HL-60 (cell line): ENCODE data around the gene ZMYND10.

Experiments used
- DNase-seq, 2 experiments: peaks; one replicate each; pipeline ENCODE4 v3.0.0-alpha.2; 2010 to 2020; ENCODE audit warnings: low read depth in 1 of 2, low spot score in 1 of 2
- H3K27ac ChIP-seq: fragments of 250-450 bp; sonication (Bioruptor Pico); replicated peaks from 2 replicates; pipeline ENCODE4 v1.5.1; 2020; ENCODE audit warnings: mild to moderate bottlenecking, moderate library complexity
- H3K27me3 ChIP-seq: fragments of 250-450 bp; sonication (Bioruptor Pico); 2 replicates; pipeline ENCODE4 v1.5.1; 2021; ENCODE audit warnings: mild to moderate bottlenecking, moderate library complexity; ENCODE audit not compliant: insufficient read depth, poor library complexity, severe bottlenecking
- H3K4me3 ChIP-seq: replicated peaks from 2 replicates; pipeline ENCODE4 v1.5.1; 2011; ENCODE audit warnings: mild to moderate bottlenecking, control low read depth, low read length; ENCODE audit not compliant: insufficient read depth
- CTCF ChIP-seq: IDR thresholded peaks from one replicate; pipeline ENCODE4 v1.5.1; 2011; ENCODE audit warnings: low read length, control low read depth, inconsistent platforms; ENCODE audit not compliant: insufficient read depth
- GABPA ChIP-seq: IDR thresholded peaks from 2 replicates; pipeline ENCODE4 v1.6.1; 2012; ENCODE audit warnings: low read depth
- POLR2AphosphoS5 ChIP-seq: IDR thresholded peaks from 2 replicates; pipeline ENCODE4 v1.6.1; 2012; ENCODE audit warnings: low read depth
- REST ChIP-seq: IDR thresholded peaks from 2 replicates; pipeline ENCODE4 v1.6.1; 2012; ENCODE audit warnings: low read depth; ENCODE audit not compliant: insufficient replicate concordance
- SPI1 ChIP-seq: IDR thresholded peaks from 2 replicates; pipeline ENCODE4 v1.6.1; 2012; ENCODE audit warnings: low read depth, mild to moderate bottlenecking, borderline replicate concordance

ZMYND10 gene

GRCh38 chr3:50350213-50350526 lies 4.6 kb upstream of the ZMYND10 start:
- no peak for TF ChIP-seq POLR2AphosphoS5
- Histone ChIP-seq H3K4me3 (peak overlapping the region; percentile 58), H3K27me3 (no peaks in the 10 kb centered on the region), H3K27ac (peak overlapping the region; percentile 94)
- DNase-seq, result no peak

GRCh38 chr3:50347187-50347813 lies 1.8 kb upstream of the ZMYND10 start:
- H3K27me3 ChIP-seq, result no peaks in the 10 kb centered on the region
- H3K4me3 ChIP-seq, result no peak overlapping the region
- TF ChIP-seq SPI1 (no peak), REST (no peak), CTCF (peak; percentile 23), GABPA (no peak), POLR2AphosphoS5 (no peak)
- DNase-seq, result peak in 1 of 2 experiments; percentile 73
- no peak overlapping the region for H3K27ac ChIP-seq

GRCh38 chr3:50345008-50345407 lies 524 bp downstream of the ZMYND10 start:
- Histone ChIP-seq H3K27ac (no peak overlapping the region), H3K4me3 (peak overlapping the region; percentile 39), H3K27me3 (no peaks in the 10 kb centered on the region)
- DNase-seq, result no peak
- TF ChIP-seq POLR2AphosphoS5 (no peak), SPI1 (no peak), REST (no peak), CTCF (no peak), GABPA (no peak)

GRCh38 chr3:50342813-50343633 lies 2.5 kb downstream of the ZMYND10 start:
- no peak overlapping the region for H3K27ac ChIP-seq
- no peak for TF ChIP-seq GABPA
- no peak for TF ChIP-seq POLR2AphosphoS5
- TF ChIP-seq SPI1, result no peak
- TF ChIP-seq REST, result no peak
- no peak for TF ChIP-seq CTCF
- no peak for DNase-seq
- no peak overlapping the region for H3K4me3 ChIP-seq
- H3K27me3 ChIP-seq, result no peaks in the 10 kb centered on the region
